ENCODE data around the gene BMPR1A. TPM values are rescaled to one million over a fixed set of nuclear protein-coding genes. Genes with fewer than 3 reads are reported as not detected.

Gene BMPR1A
- total RNA-seq, 1 experiment from 2014 or later: 24.3 TPM

GRCh38 chr10:86858011-86858410 is 101.6 kb downstream of the BMPR1A start:
- Histone ChIP-seq H3K79me2 (ENCODE audit: low read depth) (no peaks in the 10 kb centered on the region), H4K20me1 (ENCODE audit: insufficient read depth) (no peaks in the 10 kb centered on the region), H3K36me3 (ENCODE audit: low read depth) (no peaks in the 10 kb centered on the region), H3K27ac (no peak overlapping the region), H3K4me1 (replicated peaks; ENCODE audit: insufficient read depth) (no peaks in the 10 kb centered on the region), H3K9me2 (ENCODE audit: insufficient read depth) (no peaks in the 10 kb centered on the region), H3K4me3 (no peak overlapping the region), H3K9me3 (ENCODE audit: insufficient read depth, low read depth) (no peaks in the 10 kb centered on the region), H3K4me2 (no peak overlapping the region), H2AFZ (no peak overlapping the region), H3K27me3 (ENCODE audit: insufficient read depth, low read depth) (no peaks in the 10 kb centered on the region), H3F3A (ENCODE audit: insufficient read depth, low read depth) (no peaks in the 10 kb centered on the region)
- DNase-seq: no peak
- ChIA-PET CTCF (no interaction called here), POLR2A (ENCODE audit: unreplicated experiment) (no interaction called here)
- TF ChIP-seq EZH2 (IDR thresholded peaks at IDR 0.05; ENCODE audit: low read depth) (no peak), CTCF (conservative IDR thresholded peaks at IDR 0.05) (no peak)
- BruUV-seq (replicated peaks): no TSS peak
- intact Hi-C loops (cut with micrococcal nuclease; ENCODE audit: unreplicated experiment): no loop called here

- POLR2A ChIA-PET (ENCODE audit: unreplicated experiment): no interaction called here
- no peaks in the 10 kb centered on the region for H3K9me2 ChIP-seq (ENCODE audit: insufficient read depth)
- H3K27ac ChIP-seq: no peak overlapping the region
- DNase-seq: no peak
- H3K79me2 ChIP-seq (ENCODE audit: low read depth): no peaks in the 10 kb centered on the region
- TF ChIP-seq EZH2 (IDR thresholded peaks at IDR 0.05; ENCODE audit: low read depth): no peak
- no peak for TF ChIP-seq CTCF (conservative IDR thresholded peaks at IDR 0.05)
- no peaks in the 10 kb centered on the region for H3F3A ChIP-seq (ENCODE audit: insufficient read depth, low read depth)
- intact Hi-C loops (cut with micrococcal nuclease; ENCODE audit: unreplicated experiment): no loop called here
- no peaks in the 10 kb centered on the region for H3K4me1 ChIP-seq (replicated peaks; ENCODE audit: insufficient read depth)
- no peaks in the 10 kb centered on the region for H4K20me1 ChIP-seq (ENCODE audit: insufficient read depth)
- H3K4me2 ChIP-seq: no peak overlapping the region
- CTCF ChIA-PET: no interaction called here
- no peaks in the 10 kb centered on the region for H3K9me3 ChIP-seq (ENCODE audit: insufficient read depth, low read depth)
- no peak overlapping the region for H3K4me3 ChIP-seq
- H3K36me3 ChIP-seq (ENCODE audit: low read depth): no peaks in the 10 kb centered on the region
- no TSS peak for BruUV-seq (replicated peaks)
- H3K27me3 ChIP-seq (ENCODE audit: insufficient read depth, low read depth): no peaks in the 10 kb centered on the region
- no peak overlapping the region for H2AFZ ChIP-seq
These were observed 104.9 kb downstream of the BMPR1A start for GRCh38 chr10:86861351-86861750.

- no peak overlapping the region for H3K27ac ChIP-seq
- H2AFZ ChIP-seq: no peak overlapping the region
- no peaks in the 10 kb centered on the region for H3K79me2 ChIP-seq (ENCODE audit: low read depth)
- H3K4me2 ChIP-seq: no peak overlapping the region
- ChIA-PET CTCF (no interaction called here), POLR2A (ENCODE audit: unreplicated experiment) (no interaction called here)
- H4K20me1 ChIP-seq (ENCODE audit: insufficient read depth): no peaks in the 10 kb centered on the region
- no peaks in the 10 kb centered on the region for H3K36me3 ChIP-seq (ENCODE audit: low read depth)
- no TSS peak for BruUV-seq (replicated peaks)
- no peak for TF ChIP-seq EZH2 (IDR thresholded peaks at IDR 0.05; ENCODE audit: low read depth)
- no peak for TF ChIP-seq CTCF (conservative IDR thresholded peaks at IDR 0.05)
- H3K9me2 ChIP-seq (ENCODE audit: insufficient read depth): no peaks in the 10 kb centered on the region
- intact Hi-C loops (cut with micrococcal nuclease; ENCODE audit: unreplicated experiment): no loop called here
- no peak overlapping the region for H3K4me3 ChIP-seq
- H3K9me3 ChIP-seq (ENCODE audit: insufficient read depth, low read depth): no peaks in the 10 kb centered on the region
- H3K27me3 ChIP-seq (ENCODE audit: insufficient read depth, low read depth): no peaks in the 10 kb centered on the region
- no peaks in the 10 kb centered on the region for H3K4me1 ChIP-seq (replicated peaks; ENCODE audit: insufficient read depth)
- no peaks in the 10 kb centered on the region for H3F3A ChIP-seq (ENCODE audit: insufficient read depth, low read depth)
- no peak for DNase-seq
These were observed 106.0 kb downstream of the BMPR1A start for GRCh38 chr10:86862373-86862772.

Measured in PC-9 (cell line).